Testis (tissue), 2 donors: ENCODE results near the gene NCAPD3.

Experiments
- POLR2A ChIP-seq: fragments of 450-650 bp; IDR thresholded peaks from one replicate; pipeline ENCODE4 v1.6.1; 2017; ENCODE audit warnings: antibody characterized with exemption, mild to moderate bottlenecking, moderate library complexity
- TF ChIP-seq, protein P1 (sequence below), 3 experiments: fragments of 450-650 bp in 2 of 3; fragments of 200-600 bp in 1 of 3; sonication (generic) in 1 of 3; IDR thresholded peaks; one replicate each; pipeline ENCODE4 v1.5.1; 2016 to 2019; ENCODE audit warnings: antibody characterized with exemption in 3 of 3, mild to moderate bottlenecking in 2 of 3, moderate library complexity in 1 of 3

DNA sequence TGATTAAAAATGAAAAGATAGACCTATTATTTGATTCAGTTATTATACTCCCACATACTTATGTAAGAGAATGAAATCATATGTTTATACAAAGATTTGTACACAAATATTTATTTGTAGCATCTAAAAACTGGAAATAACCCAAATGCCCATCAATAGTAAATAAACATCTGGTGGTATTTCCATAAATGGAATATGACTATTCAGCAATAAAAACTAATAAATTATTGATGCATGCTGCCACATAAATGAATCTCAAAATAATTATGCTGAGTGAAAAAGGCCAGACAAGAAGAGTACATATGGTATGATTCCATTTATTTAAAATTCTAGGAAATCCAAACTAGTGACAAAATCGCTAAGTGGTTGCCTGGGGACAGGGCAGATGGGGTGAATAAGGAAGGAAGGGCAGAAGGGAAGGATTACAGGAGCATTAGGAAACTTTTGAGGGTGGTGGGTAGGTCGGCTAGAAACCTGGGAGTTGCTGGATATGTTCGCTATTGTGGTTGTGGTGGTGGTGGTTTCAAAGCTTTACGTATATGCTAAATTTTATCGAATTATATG lies 113.4 kb downstream of the NCAPD3 start:
- TF ChIP-seq, protein P1, sequence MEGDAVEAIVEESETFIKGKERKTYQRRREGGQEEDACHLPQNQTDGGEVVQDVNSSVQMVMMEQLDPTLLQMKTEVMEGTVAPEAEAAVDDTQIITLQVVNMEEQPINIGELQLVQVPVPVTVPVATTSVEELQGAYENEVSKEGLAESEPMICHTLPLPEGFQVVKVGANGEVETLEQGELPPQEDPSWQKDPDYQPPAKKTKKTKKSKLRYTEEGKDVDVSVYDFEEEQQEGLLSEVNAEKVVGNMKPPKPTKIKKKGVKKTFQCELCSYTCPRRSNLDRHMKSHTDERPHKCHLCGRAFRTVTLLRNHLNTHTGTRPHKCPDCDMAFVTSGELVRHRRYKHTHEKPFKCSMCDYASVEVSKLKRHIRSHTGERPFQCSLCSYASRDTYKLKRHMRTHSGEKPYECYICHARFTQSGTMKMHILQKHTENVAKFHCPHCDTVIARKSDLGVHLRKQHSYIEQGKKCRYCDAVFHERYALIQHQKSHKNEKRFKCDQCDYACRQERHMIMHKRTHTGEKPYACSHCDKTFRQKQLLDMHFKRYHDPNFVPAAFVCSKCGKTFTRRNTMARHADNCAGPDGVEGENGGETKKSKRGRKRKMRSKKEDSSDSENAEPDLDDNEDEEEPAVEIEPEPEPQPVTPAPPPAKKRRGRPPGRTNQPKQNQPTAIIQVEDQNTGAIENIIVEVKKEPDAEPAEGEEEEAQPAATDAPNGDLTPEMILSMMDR (IDR thresholded peaks at IDR 0.05) = no peak
- no peak for TF ChIP-seq POLR2A
